ENCODE data around the gene AFAP1L1. TPM values are rescaled to one million over a fixed set of nuclear protein-coding genes. Genes with fewer than 3 reads are reported as not detected.

Gene AFAP1L1
- total RNA-seq, 1 experiment from 2014 or later = 10.3 TPM

- CTCF ChIA-PET = interaction anchor here (1.5 to 3.1 kb wide), 2 partner anchors 14 to 23 kb away, joined by 5 to 23 read pairs; partner anchors contain the start of gene PCYOX1L
- H3K4me3 Mint-ChIP-seq (ENCODE audit: low read depth, unreplicated experiment) = peak overlapping the region; percentile 96
- peaks cover 38% of the 10 kb centered on the region for H3K4me1 Mint-ChIP-seq (ENCODE audit: low read depth, unreplicated experiment)
- H3K27ac Mint-ChIP-seq (ENCODE audit: unreplicated experiment) = peak overlapping the region; percentile 93
- no TSS peak for BruUV-seq (replicated peaks)
- H3K27me3 Mint-ChIP-seq (ENCODE audit: unreplicated experiment) = no peaks in the 10 kb centered on the region
- intact Hi-C loops (cut with micrococcal nuclease; ENCODE audit: unreplicated experiment) = no loop called here
- peaks cover 44% of the 10 kb centered on the region for H3K36me3 Mint-ChIP-seq (ENCODE audit: insufficient read depth, unreplicated experiment)
- TF ChIP-seq CTCF (IDR thresholded peaks at IDR 0.05; ENCODE audit: unreplicated experiment) = no peak
- no peaks in the 10 kb centered on the region for H3K9me3 Mint-ChIP-seq (ENCODE audit: low read depth, unreplicated experiment)
- DNase-seq = no peak
Measured at GRCh38 chr5:149344151-149344550, 72.5 kb downstream of the AFAP1L1 start.

GRCh38 chr5:149345147-149345891 lies 73.7 kb downstream of the AFAP1L1 start, which contains the start of gene GRPEL2:
Gene GRPEL2 (plus strand): TSS chr5:149345499. CDS start chr5:149345540, 41 bp downstream.
- peak; percentile 97 for DNase-seq
- peak within 1 kb of the TSS; percentile 93 for H3K27ac Mint-ChIP-seq (ENCODE audit: unreplicated experiment)
- peak within 1 kb of the TSS; percentile 96 for H3K4me3 Mint-ChIP-seq (ENCODE audit: low read depth, unreplicated experiment)
- CTCF ChIA-PET = interaction anchor here (0.5 to 3.1 kb wide), 9 partner anchors 12 to 489 kb away, joined by 3 to 23 read pairs (median 3); partner anchors contain the start of gene PCYOX1L
- no peak for TF ChIP-seq CTCF (IDR thresholded peaks at IDR 0.05; ENCODE audit: unreplicated experiment)
- H3K4me1 Mint-ChIP-seq (ENCODE audit: low read depth, unreplicated experiment) = peaks cover 38% of the 10 kb centered on the region
- peaks cover 56% of the 10 kb centered on the region for H3K36me3 Mint-ChIP-seq (ENCODE audit: insufficient read depth, unreplicated experiment)
- BruUV-seq (replicated peaks) = no TSS peak
- intact Hi-C loops (cut with micrococcal nuclease; ENCODE audit: unreplicated experiment) = no loop called here
- no peaks in the 10 kb centered on the region for H3K27me3 Mint-ChIP-seq (ENCODE audit: unreplicated experiment)
- no peaks in the 10 kb centered on the region for H3K9me3 Mint-ChIP-seq (ENCODE audit: low read depth, unreplicated experiment)

GRCh38 chr5:149345892-149346222 lies 74.2 kb downstream of the AFAP1L1 start:
- BruUV-seq (replicated peaks) = no TSS peak
- peaks cover 61% of the 10 kb centered on the region for H3K36me3 Mint-ChIP-seq (ENCODE audit: insufficient read depth, unreplicated experiment)
- H3K4me1 Mint-ChIP-seq (ENCODE audit: low read depth, unreplicated experiment) = peaks cover 38% of the 10 kb centered on the region
- CTCF ChIA-PET = interaction anchor here (0.6 to 3.1 kb wide), 4 partner anchors 12 to 488 kb away, joined by 3 to 23 read pairs (median 3); partner anchors contain the start of gene PCYOX1L
- intact Hi-C loops (cut with micrococcal nuclease; ENCODE audit: unreplicated experiment) = no loop called here
- H3K27ac Mint-ChIP-seq (ENCODE audit: unreplicated experiment) = peak overlapping the region; percentile 93
- H3K4me3 Mint-ChIP-seq (ENCODE audit: low read depth, unreplicated experiment) = peak overlapping the region; percentile 96
- peak; percentile 19 for DNase-seq
- H3K9me3 Mint-ChIP-seq (ENCODE audit: low read depth, unreplicated experiment) = no peaks in the 10 kb centered on the region
- H3K27me3 Mint-ChIP-seq (ENCODE audit: unreplicated experiment) = no peaks in the 10 kb centered on the region
- TF ChIP-seq CTCF (IDR thresholded peaks at IDR 0.05; ENCODE audit: unreplicated experiment) = no peak

- no peak for TF ChIP-seq CTCF (IDR thresholded peaks at IDR 0.05; ENCODE audit: unreplicated experiment)
- Mint-ChIP-seq H3K36me3 (ENCODE audit: insufficient read depth, unreplicated experiment) (peaks cover 82% of the 10 kb centered on the region), H3K4me1 (ENCODE audit: low read depth, unreplicated experiment) (peaks cover 29% of the 10 kb centered on the region), H3K27me3 (ENCODE audit: unreplicated experiment) (no peaks in the 10 kb centered on the region), H3K4me3 (ENCODE audit: low read depth, unreplicated experiment) (no peak overlapping the region), H3K9me3 (ENCODE audit: low read depth, unreplicated experiment) (no peaks in the 10 kb centered on the region), H3K27ac (ENCODE audit: unreplicated experiment) (no peak overlapping the region)
- intact Hi-C loops (cut with micrococcal nuclease; ENCODE audit: unreplicated experiment) = no loop called here
- CTCF ChIA-PET = no interaction called here
- no peak for DNase-seq
- BruUV-seq (replicated peaks) = no TSS peak
Measured at GRCh38 chr5:149348518-149348917, 76.9 kb downstream of the AFAP1L1 start.
